Left colon (tissue), 2 donors: Measurements from ENCODE around the gene C1orf141. TPM values are rescaled to one million over a fixed set of nuclear protein-coding genes. Genes with fewer than 3 reads are reported as not detected.
"Not testable (repeated sequence)": the region's sequence is repeated elsewhere in the genome, so short reads cannot be mapped to it uniquely, and the experiment has no call there.

ENCODE experiments used
- ATAC-seq: fragments of 200-7000 bp; cut with Tn5 transposase; one replicate; pipeline ENCODE4 v1.9.1; 2020; ENCODE audit warnings: mild to moderate bottlenecking, moderate library complexity
- DNase-seq, 2 donors: peaks; one replicate each; pipeline ENCODE4 v3.0.0-alpha.2; 2020
- intact Hi-C, 2 donors: fragments of 100-400 bp; cut with DNase I in 1 of 2; cut with micrococcal nuclease in 1 of 2; formaldehyde crosslinking; loops; one replicate each; pipeline versions ENCODE4 v1.11.2 to v1.14.0; 2022; cut with DNase I, micrococcal nuclease
- total RNA-seq, 2 donors: library from RNA; stranded (reverse); fragmentation: NEBNext Ultra II Directional; extraction: Animal tissue kit (Norgen Biotek cat#: 25700); gene quantifications; one replicate each; pipeline ENCODE4 v1.2.1, GENCODE V29; 2021
- donor health status: DM: no; HTN: no; CAD: no.
- donor health status: DM: yes; HTN: yes; CAD: no.

Gene C1orf141
- total RNA-seq, 2 donors from 2014 or later = not detected

- ATAC-seq = no peak
- intact Hi-C loops = loop anchor here in 1 of 2 donors (10.0 kb wide), 1 partner anchor 382 kb away; no protein-coding TSS in a partner anchor
- no peak for DNase-seq
Observed at GRCh38 chr1:67146539-67146938, 11.8 kb upstream of the C1orf141 start.

GRCh38 chr1:67146101-67146500 is 11.3 kb upstream of the C1orf141 start:
- DNase-seq = no peak
- ATAC-seq = no peak
- intact Hi-C loops = loop anchor here in 1 of 2 donors (10.0 kb wide), 1 partner anchor 381 kb away; no protein-coding TSS in a partner anchor

- DNase-seq (no peak), ATAC-seq (no peak)
- intact Hi-C loops = loop anchor here in 1 of 2 donors (10.0 kb wide), 1 partner anchor 380 kb away; no protein-coding TSS in a partner anchor
Observed at GRCh38 chr1:67144696-67145095, 9.9 kb upstream of the C1orf141 start.

DNA sequence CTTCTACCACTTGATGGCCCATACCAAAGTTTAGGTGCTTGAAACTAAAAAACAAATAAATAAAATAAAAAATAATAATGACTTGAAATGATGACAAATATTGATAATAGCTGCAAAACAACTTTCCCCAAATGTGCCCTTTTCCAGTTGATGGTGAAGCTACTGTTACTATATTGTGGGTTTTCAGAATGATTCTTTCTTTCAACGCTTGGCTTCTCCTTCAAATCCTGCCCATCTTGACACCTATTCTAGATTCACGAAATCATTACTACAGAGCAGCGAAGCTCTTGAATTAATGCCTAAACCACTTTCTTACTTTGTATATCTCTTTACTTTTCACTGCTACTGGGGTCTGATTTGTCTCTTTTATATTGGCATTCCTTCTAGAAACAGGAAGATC is 9.2 kb upstream of the C1orf141 start:
- DNase-seq (no peak), ATAC-seq (no peak)
- intact Hi-C loops = loop anchor here in 1 of 2 donors (10.0 kb wide), 1 partner anchor 379 kb away; no protein-coding TSS in a partner anchor

DNA sequence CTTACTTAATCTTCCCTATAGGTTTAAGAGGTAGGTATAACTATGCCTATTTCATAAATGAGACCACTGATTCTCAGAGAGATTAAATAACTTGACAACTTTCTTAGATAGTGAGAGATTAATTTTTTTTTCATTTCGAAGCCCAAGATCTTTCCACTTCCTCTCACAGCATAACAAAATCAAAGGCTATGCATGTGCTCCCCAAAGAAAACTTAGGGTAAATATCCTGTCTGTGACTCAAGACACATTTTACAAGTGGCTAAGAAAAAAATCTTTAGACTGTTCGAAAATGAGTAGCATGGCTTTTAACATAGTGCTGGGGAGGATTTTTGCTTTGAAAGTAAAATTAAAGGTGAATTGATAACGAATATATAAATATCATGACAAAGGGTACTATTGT is 8.2 kb upstream of the C1orf141 start:
- ATAC-seq (no peak), DNase-seq (no peak)
- intact Hi-C loops = loop anchor here in 1 of 2 donors (10.0 kb wide), 1 partner anchor 378 kb away; no protein-coding TSS in a partner anchor

DNA sequence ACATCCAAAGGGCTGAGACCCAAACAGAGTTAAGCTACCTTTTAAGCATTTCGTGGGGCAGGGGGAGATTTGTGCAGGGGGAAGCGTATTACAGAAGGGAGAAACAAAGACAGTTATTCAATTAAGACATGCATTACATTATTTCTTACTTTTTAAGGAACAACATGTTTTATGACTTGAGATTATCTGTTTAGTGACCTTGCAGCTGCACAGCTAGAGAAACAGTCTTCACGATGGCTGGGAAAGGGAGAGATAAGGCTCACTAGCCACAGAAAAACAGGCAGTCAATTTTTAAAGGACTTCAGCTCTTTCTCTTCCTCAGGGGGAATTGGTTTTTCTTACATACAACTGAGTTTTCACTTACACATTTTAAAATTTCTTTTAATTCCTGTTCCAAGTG is 7.1 kb upstream of the C1orf141 start:
- intact Hi-C loops = loop anchor here in 1 of 2 donors (10.0 kb wide), 1 partner anchor 377 kb away; no protein-coding TSS in a partner anchor
- ATAC-seq, DNase-seq: not testable (repeated sequence)

DNA sequence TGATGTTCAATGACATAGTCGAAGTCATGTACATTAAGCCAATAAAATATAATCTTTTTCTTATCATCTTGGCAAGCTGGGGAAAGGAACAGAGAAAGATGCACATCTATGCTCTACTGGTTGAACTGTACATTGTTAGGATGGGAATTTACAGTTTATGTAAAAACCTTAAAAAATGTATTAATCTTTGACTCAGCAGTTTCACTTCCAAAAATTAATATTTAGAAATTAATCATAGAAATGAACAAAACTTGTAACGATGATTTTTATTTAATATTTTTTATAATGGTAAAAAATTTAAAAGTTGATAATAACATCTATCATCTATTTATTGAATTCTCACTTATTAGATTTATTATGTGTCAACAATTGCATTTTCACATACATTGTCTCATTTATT is 5.7 kb upstream of the C1orf141 start:
- intact Hi-C loops = loop anchor here in 1 of 2 donors (10.0 kb wide), 1 partner anchor 376 kb away; no protein-coding TSS in a partner anchor
- DNase-seq = no peak
- no peak for ATAC-seq

DNA sequence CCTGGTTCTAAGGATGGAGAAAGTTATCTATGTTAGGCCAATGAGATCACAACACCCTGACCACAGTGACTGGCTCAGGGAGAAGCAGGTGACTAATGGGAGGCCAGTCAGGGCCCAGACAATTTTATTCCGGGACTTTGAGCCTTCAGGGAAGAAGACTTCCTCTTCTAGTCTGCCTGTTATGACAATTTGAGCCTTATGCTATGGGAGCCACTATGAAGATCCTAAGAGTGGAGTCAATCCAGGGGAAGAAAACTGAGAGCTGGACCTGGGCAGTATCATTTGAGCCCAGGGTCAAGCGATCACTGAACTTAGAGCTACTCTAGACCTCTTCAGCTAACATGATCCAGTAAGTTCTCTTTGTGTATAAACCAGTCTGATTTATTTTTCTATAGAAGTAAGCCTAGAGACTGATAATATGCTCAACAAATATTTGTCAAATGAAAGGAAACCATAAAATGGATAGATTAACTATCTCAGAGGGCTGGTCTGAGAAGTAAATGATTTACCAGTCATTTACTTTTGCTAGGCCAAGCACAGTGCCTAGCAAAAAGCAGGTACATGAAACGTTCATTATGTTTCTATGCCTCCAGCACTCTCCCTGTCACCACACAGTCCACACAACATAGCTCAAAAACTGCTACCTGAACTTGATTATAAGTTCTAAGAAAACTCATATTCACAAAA is 4.2 kb upstream of the C1orf141 start:
- intact Hi-C loops = no loop called here
- ATAC-seq = peak; percentile 79
- peak in 1 of 2 donors; percentile 71 for DNase-seq

GRCh38 chr1:67137307-67137753 is 2.6 kb upstream of the C1orf141 start:
- intact Hi-C loops = no loop called here
- DNase-seq (peak; percentile 30 to 60), ATAC-seq (peak; percentile 79)

- ATAC-seq (no peak), DNase-seq (no peak)
- intact Hi-C loops = no loop called here
Observed at GRCh38 chr1:67135354-67135753, 584 bp upstream of the C1orf141 start.

DNA sequence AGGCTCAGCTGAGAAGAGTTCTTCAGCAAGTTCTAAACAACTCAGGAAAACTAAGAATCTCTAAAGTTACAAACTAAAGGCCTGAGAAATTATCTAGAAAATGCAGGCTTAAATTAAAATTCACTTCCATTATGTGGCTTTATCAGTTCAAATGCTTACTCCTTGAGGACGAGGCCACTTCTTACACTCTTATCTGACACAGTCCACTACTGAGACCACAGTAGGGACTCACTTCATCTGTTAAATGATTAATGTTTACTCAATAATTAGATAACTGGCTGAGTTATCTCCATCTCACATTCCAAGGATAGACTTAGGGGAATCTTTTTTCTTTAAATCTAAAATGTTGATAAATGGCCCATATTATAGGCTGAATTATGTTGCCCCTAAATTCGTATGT is 1.6 kb downstream of the C1orf141 start:
- intact Hi-C loops = no loop called here
- ATAC-seq (no peak), DNase-seq (no peak)

GRCh38 chr1:67130673-67131072 is 4.1 kb downstream of the C1orf141 start:
- intact Hi-C loops = no loop called here
- no peak for ATAC-seq
- no peak for DNase-seq

DNA sequence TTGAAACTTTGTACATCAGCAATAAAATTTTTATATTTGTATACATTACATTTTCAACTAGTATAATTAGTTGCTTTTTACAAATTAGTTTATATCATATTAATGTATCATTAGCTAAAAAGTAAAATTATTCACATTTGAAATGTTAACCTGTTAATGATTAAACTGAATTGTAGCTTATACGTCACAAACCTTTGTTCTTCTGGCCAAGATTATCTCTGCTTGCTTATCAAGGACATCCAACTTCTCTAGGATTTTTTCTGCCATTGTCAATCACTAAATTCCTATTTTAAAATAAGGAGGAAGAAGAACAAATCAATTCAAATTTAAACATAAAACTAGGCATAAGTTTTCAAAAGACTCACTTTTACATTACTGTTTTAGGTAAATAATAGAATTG is 7.8 kb downstream of the C1orf141 start:
- ATAC-seq (no peak), DNase-seq (no peak)
- intact Hi-C loops = no loop called here

- DNase-seq (no peak), ATAC-seq (no peak)
- intact Hi-C loops = no loop called here
Observed at GRCh38 chr1:67126111-67126746, 8.5 kb downstream of the C1orf141 start.

GRCh38 chr1:67124455-67124854 is 10.3 kb downstream of the C1orf141 start:
- no peak for ATAC-seq
- intact Hi-C loops = no loop called here
- DNase-seq = no peak

- ATAC-seq = no peak
- DNase-seq = no peak
- intact Hi-C loops = no loop called here
Observed at GRCh38 chr1:67120855-67121619, 13.7 kb downstream of the C1orf141 start.

DNA sequence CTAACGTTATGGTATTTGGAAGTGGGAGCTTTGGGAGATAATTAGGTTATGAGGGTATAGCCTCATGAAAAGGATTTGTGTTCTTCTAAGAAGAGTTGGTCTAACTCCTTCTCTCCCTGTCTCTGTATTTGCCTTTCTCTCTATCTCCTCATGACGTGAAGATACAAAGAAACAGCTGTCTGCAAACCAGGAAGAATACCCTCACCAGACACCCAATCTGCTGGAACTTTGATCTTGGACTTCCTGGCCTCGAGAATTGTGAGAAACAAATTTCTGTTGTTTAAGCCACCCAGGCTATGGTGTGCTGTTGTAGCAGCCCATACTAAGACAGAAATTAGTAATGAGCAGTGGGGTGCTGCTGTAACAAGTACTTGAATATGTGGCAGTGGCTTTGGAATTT is 16.1 kb downstream of the C1orf141 start:
- DNase-seq (no peak), ATAC-seq (no peak)
- intact Hi-C loops = no loop called here

GRCh38 chr1:67118191-67118590 is 16.6 kb downstream of the C1orf141 start:
- ATAC-seq (no peak), DNase-seq (no peak)
- intact Hi-C loops = no loop called here

GRCh38 chr1:67114162-67114561 is 20.6 kb downstream of the C1orf141 start:
- no peak for ATAC-seq
- no peak for DNase-seq
- intact Hi-C loops = no loop called here
